Measurements from ENCODE around the gene CTNNA2. TPM values are rescaled to one million over a fixed set of nuclear protein-coding genes. Genes with fewer than 3 reads are reported as not detected.

CTNNA2 gene
- total and polyA plus RNA-seq, 2 of the 8 experiments (the other 6 are each of a cell fraction or from before 2014, with no cell fraction given): 3.9 to 9.0 TPM

DNA sequence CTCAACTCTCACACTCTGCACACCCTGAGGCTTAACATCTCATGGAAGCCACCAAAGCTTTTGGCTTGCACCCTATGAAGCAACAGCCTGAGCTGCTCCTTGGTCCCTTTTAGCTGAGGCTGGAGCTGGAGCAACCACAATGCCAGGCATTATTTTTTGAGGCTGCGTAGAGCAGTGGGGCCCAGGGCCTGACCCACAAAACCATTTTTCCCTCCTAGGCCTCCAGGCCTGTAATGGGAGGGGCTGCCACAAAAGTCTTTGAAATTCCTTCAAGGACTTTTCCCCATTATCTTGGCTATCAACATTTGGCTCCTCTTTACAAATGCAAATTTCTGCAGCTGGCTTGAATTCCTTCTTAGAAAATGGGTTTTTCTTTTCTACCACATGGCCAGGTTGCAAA lies 39.8 kb downstream of the CTNNA2 start:
- Histone ChIP-seq H3K23me2 (ENCODE audit: low read depth, low read length) (no peaks in the 10 kb centered on the region), H4K5ac (ENCODE audit: insufficient read length, low read depth, low read length) (no peak overlapping the region), H4K91ac (replicated peaks; ENCODE audit: insufficient read length, low read length) (no peak overlapping the region), H4K8ac (ENCODE audit: extremely low read depth, insufficient read depth, low read length) (no peak overlapping the region), H3K4ac (replicated peaks; ENCODE audit: insufficient read length, low read depth, low read length) (no peak overlapping the region), H2AFZ (ENCODE audit: low read length) (no peak overlapping the region), H3K36me3 (ENCODE audit: control insufficient read depth in 2 of 4, insufficient read depth in 4 of 4, low read length in 3 of 4) (peaks cover 0 to 24% (median 8%) of the 10 kb centered on the region in 4 experiments; a peak in 4 of 8 replicates), H3K9ac (replicated peaks in 1 of 4; ENCODE audit: extremely low read depth in 1 of 4, low read depth in 3 of 4, low read length in 3 of 4) (no peak overlapping the region), H3K56ac (replicated peaks; ENCODE audit: insufficient read length, low read depth, low read length) (no peak overlapping the region), H3K79me1 (ENCODE audit: low read depth, low read length) (no peaks in the 10 kb centered on the region), H3K4me3 (ENCODE audit: extremely low read depth in 1 of 4, insufficient read depth in 2 of 4, low read depth in 3 of 4, low read length in 4 of 4) (no peak overlapping the region), H2BK12ac (ENCODE audit: low read depth, low read length) (no peak overlapping the region), H2BK20ac (ENCODE audit: low read length) (no peak overlapping the region), H3K4me1 (replicated peaks in 1 of 4; ENCODE audit: control insufficient read depth in 3 of 4, insufficient read depth in 4 of 4, low read length in 3 of 4) (peaks cover 0 to 4% (median 0%) of the 10 kb centered on the region in 4 experiments; a peak in 1 of 7 replicates), H2BK15ac (ENCODE audit: low read length) (no peak overlapping the region), H4K20me1 (replicated peaks in 1 of 2; ENCODE audit: control insufficient read depth in 1 of 2, insufficient read depth in 2 of 2, low read length in 2 of 2) (no peaks in the 10 kb centered on the region), H2BK120ac (replicated peaks; ENCODE audit: low read depth, low read length) (no peak overlapping the region), H3K23ac (ENCODE audit: insufficient read length) (no peak overlapping the region), H2AK5ac (ENCODE audit: low read depth, low read length) (no peak overlapping the region), H3K9me3 (ENCODE audit: insufficient read depth in 2 of 2, low read depth in 1 of 2, low read length in 1 of 2) (peaks cover 53 to 59% of the 10 kb centered on the region in 2 experiments), H3K14ac (ENCODE audit: insufficient read length) (no peak overlapping the region), H3K4me2 (ENCODE audit: insufficient read depth in 1 of 2, low read depth in 2 of 2, low read length in 2 of 2) (no peak overlapping the region), H2BK5ac (ENCODE audit: low read depth, low read length) (no peak overlapping the region), H3K79me2 (ENCODE audit: control insufficient read depth in 1 of 2, insufficient read depth in 2 of 2, low read length in 2 of 2) (no peaks in the 10 kb centered on the region), H3K18ac (ENCODE audit: extremely low read depth, low read length) (no peak overlapping the region), H3K27me3 (replicated peaks in 1 of 4; ENCODE audit: control insufficient read depth in 3 of 4, extremely low read depth in 1 of 4, insufficient read depth in 3 of 4, low read length in 3 of 4) (no peaks in the 10 kb centered on the region), H3K27ac (ENCODE audit: low read depth, low read length) (no peak overlapping the region)
- TF ChIP-seq E2F6 (IDR thresholded peaks at IDR 0.05) (no peak), GTF2F1 (IDR thresholded peaks at IDR 0.05; ENCODE audit: borderline replicate concordance, low read depth, low read length) (no peak), CREB1 (IDR thresholded peaks at IDR 0.05) (no peak), KDM1A (IDR thresholded peaks at IDR 0.05; ENCODE audit: borderline replicate concordance, low read length) (peak; percentile 34; the same call in 1 of the 2 replicates)
- WGBS, 2 experiments (ENCODE audit: extremely low coverage in 1 of 2, insufficient coverage in 1 of 2, insufficient read length in 1 of 2, insufficient replicate concordance in 2 of 2, low coverage in 1 of 2, low lambda C conversion rate in 2 of 2, missing lambda C conversion rate in 1 of 2): 100% methylated on average over 1 of the region's 1 CpG; no CpG with 5 or more reads in 1 of the 2 experiments
- CTCF ChIA-PET (ENCODE audit: partially characterized antibody): interaction anchor here (0.6 kb wide), 1 partner anchor 11 kb away, joined by 4 read pairs; no protein-coding TSS in a partner anchor
- DNase-seq (ENCODE audit: low read depth in 1 of 2, low spot score in 2 of 2): no peak
- no peak for FAIRE-seq
- POLR2A ChIA-PET (ENCODE audit: partially characterized antibody): no interaction called here

Measured in H1 (cell line).